Esophagus squamous epithelium (tissue), 4 donors: ENCODE results near the gene OPALIN.

Source experiments
- POLR2A ChIP-seq, 4 donors: fragments of 450-650 bp; IDR thresholded peaks; one replicate each; pipeline ENCODE4 v1.6.1; 2017; ENCODE audit warnings: antibody characterized with exemption in 4 of 4, mild to moderate bottlenecking in 4 of 4, moderate library complexity in 3 of 4
- TF ChIP-seq, protein P1 (sequence below), 6 experiments: fragments of 450-650 bp in 4 of 6; fragments of 200-600 bp in 2 of 6; sonication (generic) in 2 of 6; IDR thresholded peaks; one replicate each; pipeline ENCODE4 v1.5.1; 2016 to 2019; ENCODE audit warnings: antibody characterized with exemption in 6 of 6, mild to moderate bottlenecking in 4 of 6, moderate library complexity in 4 of 6

DNA sequence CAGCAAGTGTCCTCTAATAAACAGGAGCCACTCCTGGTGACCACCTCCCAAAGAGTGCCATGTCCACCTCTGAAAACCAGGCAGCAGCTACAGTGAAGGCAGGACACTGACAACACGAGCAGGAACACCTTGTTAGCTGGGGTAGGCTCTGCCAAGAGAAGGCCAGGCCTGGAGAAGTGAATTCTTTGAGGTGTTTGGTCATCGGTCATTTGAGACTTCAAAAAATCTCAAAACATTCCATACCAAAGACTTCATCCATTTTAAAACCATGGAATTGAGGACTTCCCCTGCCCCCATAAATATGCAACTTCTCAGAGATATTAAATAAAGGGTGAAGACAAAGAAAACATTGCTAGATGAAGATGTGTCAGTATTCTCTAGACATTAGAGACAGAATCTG is 28.4 kb upstream of the OPALIN start:
- TF ChIP-seq, protein P1, sequence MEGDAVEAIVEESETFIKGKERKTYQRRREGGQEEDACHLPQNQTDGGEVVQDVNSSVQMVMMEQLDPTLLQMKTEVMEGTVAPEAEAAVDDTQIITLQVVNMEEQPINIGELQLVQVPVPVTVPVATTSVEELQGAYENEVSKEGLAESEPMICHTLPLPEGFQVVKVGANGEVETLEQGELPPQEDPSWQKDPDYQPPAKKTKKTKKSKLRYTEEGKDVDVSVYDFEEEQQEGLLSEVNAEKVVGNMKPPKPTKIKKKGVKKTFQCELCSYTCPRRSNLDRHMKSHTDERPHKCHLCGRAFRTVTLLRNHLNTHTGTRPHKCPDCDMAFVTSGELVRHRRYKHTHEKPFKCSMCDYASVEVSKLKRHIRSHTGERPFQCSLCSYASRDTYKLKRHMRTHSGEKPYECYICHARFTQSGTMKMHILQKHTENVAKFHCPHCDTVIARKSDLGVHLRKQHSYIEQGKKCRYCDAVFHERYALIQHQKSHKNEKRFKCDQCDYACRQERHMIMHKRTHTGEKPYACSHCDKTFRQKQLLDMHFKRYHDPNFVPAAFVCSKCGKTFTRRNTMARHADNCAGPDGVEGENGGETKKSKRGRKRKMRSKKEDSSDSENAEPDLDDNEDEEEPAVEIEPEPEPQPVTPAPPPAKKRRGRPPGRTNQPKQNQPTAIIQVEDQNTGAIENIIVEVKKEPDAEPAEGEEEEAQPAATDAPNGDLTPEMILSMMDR (IDR thresholded peaks at IDR 0.05), result no peak
- TF ChIP-seq POLR2A (IDR thresholded peaks at IDR 0.05), result no peak
